Astrocyte of the cerebellum (primary cell): ENCODE data around the gene TRMT44.

Source experiments
- DNase-seq: peaks from one replicate; pipeline ENCODE4 v3.0.0-alpha.2; 2011; ENCODE audit warnings: low read depth
- H3K4me3 ChIP-seq: 2 replicates; pipeline ENCODE4 v1.5.1; 2011; ENCODE audit warnings: mild to moderate bottlenecking, low read depth, low read length, moderate library complexity
- CTCF ChIP-seq: IDR thresholded peaks from 2 replicates; pipeline ENCODE4 v1.5.1; 2012; ENCODE audit warnings: low read length, low read depth, moderate library complexity, mild to moderate bottlenecking; ENCODE audit errors: missing control alignments
- in situ Hi-C: cut with HindIII; loops from 2 replicates; pipeline ENCODE4 v1.10.0; 2017; ENCODE audit warnings: low sequenced_read_pairs

Gene TRMT44

GRCh38 chr4:8465615-8466611, 25.3 kb downstream of the TRMT44 start:
- DNase-seq: no peak
- no peak for TF ChIP-seq CTCF
- H3K4me3 ChIP-seq: no peak overlapping the region
- in situ Hi-C loops: loop anchor here (5.0 kb wide), 1 partner anchor 131 kb away; no protein-coding TSS in a partner anchor

GRCh38 chr4:8467016-8467415, 26.4 kb downstream of the TRMT44 start:
- in situ Hi-C loops: loop anchor here (5.0 kb wide), 1 partner anchor 130 kb away; no protein-coding TSS in a partner anchor
- no peak for DNase-seq
- TF ChIP-seq CTCF: no peak
- H3K4me3 ChIP-seq: no peak overlapping the region

- TF ChIP-seq CTCF: peak; percentile 98
- no peak overlapping the region for H3K4me3 ChIP-seq
- no peak for DNase-seq
- in situ Hi-C loops: loop anchor here (5.0 kb wide), 1 partner anchor 128 kb away; no protein-coding TSS in a partner anchor
These were observed 28.4 kb downstream of the TRMT44 start for GRCh38 chr4:8468746-8469535.

GRCh38 chr4:8469550-8469949, 29.0 kb downstream of the TRMT44 start:
- in situ Hi-C loops: loop anchor here (5.0 kb wide), 1 partner anchor 128 kb away; no protein-coding TSS in a partner anchor
- H3K4me3 ChIP-seq: no peak overlapping the region
- no peak for TF ChIP-seq CTCF
- DNase-seq: no peak

- no peak for DNase-seq
- TF ChIP-seq CTCF: no peak
- H3K4me3 ChIP-seq: no peak overlapping the region
- in situ Hi-C loops: no loop called here
These were observed 30.0 kb downstream of the TRMT44 start for GRCh38 chr4:8470451-8471024.
